ENCODE data around the gene PCDHGB5.

PCDHGB5 gene

DNA sequence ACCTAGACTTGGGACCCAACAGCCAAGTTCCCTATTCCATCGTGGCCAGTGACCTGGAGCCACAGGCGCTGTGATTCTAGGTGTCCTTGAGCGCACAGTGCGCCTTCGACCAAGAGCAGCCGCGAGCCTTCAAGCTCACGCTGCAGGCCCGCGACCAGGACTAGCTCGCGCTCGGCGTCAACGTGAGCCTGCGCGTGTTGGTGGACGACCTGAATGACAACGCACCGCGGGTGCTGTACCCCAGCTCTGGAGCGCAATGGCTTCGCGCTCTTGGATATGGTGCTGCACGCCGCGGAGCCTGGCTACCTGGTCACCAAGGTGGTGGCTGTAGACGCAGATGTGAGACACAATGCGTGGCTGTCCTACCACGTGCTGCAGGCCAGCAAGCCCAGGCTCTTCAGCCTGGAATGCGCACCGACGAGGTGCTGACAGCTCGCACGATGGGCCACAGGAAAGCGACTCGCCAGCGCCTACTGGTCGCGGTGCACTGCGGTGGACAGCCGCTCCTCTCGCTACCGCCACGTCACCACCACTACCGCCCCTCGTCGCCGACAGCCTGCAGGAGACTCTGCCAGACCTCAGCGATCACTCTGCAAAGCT, 43.9 kb downstream of the PCDHGB5 start:
- no peak for DNase-seq (ENCODE audit: low read depth)
